Measurements from ENCODE around the gene HOXD12.

Gene HOXD12

GRCh38 chr2:176093898-176094249 lies 5.7 kb upstream of the HOXD12 start:
- no peak for DNase-seq

- DNase-seq: no peak
These were observed 5.2 kb upstream of the HOXD12 start for GRCh38 chr2:176094349-176094748.

- no peak for DNase-seq
These were observed 4.2 kb upstream of the HOXD12 start for GRCh38 chr2:176095421-176095820.

- no peak for DNase-seq
These were observed 3.2 kb upstream of the HOXD12 start for GRCh38 chr2:176096243-176096985.

- peak; percentile 55 for DNase-seq
These were observed 2.4 kb upstream of the HOXD12 start for GRCh38 chr2:176096986-176097819.

GRCh38 chr2:176097820-176098365 lies 1.7 kb upstream of the HOXD12 start:
- DNase-seq: no peak

- no peak for DNase-seq
These were observed 1.0 kb upstream of the HOXD12 start for GRCh38 chr2:176098366-176099158.

- no peak for DNase-seq
These were observed 352 bp upstream of the HOXD12 start for GRCh38 chr2:176099159-176099727.

GRCh38 chr2:176100547-176101140 lies 1.0 kb downstream of the HOXD12 start:
- no peak for DNase-seq

- no peak for DNase-seq
These were observed 1.7 kb downstream of the HOXD12 start for GRCh38 chr2:176101216-176101830.

GRCh38 chr2:176101842-176102241 lies 2.2 kb downstream of the HOXD12 start:
- no peak for DNase-seq

GRCh38 chr2:176102309-176102866 lies 2.8 kb downstream of the HOXD12 start:
- DNase-seq: no peak

- DNase-seq: no peak
These were observed 3.6 kb downstream of the HOXD12 start for GRCh38 chr2:176103194-176103593.

- no peak for DNase-seq
These were observed 4.2 kb downstream of the HOXD12 start for GRCh38 chr2:176103742-176104315.

GRCh38 chr2:176104316-176105077 lies 4.9 kb downstream of the HOXD12 start:
- no peak for DNase-seq

GRCh38 chr2:176105078-176105729 lies 5.6 kb downstream of the HOXD12 start:
- DNase-seq: no peak

GRCh38 chr2:176105730-176106580 lies 6.4 kb downstream of the HOXD12 start:
- DNase-seq: no peak

- no peak for DNase-seq
These were observed 7.3 kb downstream of the HOXD12 start, which contains the start of gene HOXD11 for GRCh38 chr2:176106581-176107539. HOXD11 (plus strand) TSS chr2:176107280; CDS start chr2:176107356, 76 bp downstream.
